ENCODE measurements around the gene RIMS4. TPM values are rescaled to one million over a fixed set of nuclear protein-coding genes. Genes with fewer than 3 reads are reported as not detected.

The RIMS4 gene
- total and polyA plus RNA-seq, 2 of the 13 experiments (the other 11 are each of a cell fraction or from before 2014, with no cell fraction given) = 0.01 to 0.07 TPM

- TF ChIP-seq ZBTB33 (CRISPR knock-in tag; IDR thresholded peaks at IDR 0.05) (no peak; the same call in 1 of the 2 replicates), ZNF160 (CRISPR knock-in tag; IDR thresholded peaks at IDR 0.05) (no peak), HDAC6 (IDR thresholded peaks at IDR 0.05; ENCODE audit: low read depth, low read length) (no peak), ZNF431 (CRISPR knock-in tag; IDR thresholded peaks at IDR 0.05; ENCODE audit: borderline replicate concordance, low read depth) (no peak), PPARG (CRISPR knock-in tag; conservative IDR thresholded peaks at IDR 0.05) (no peak), NR1H2 (CRISPR knock-in tag; IDR thresholded peaks at IDR 0.05; ENCODE audit: borderline replicate concordance, low read depth) (no peak), ZNF329 (CRISPR knock-in tag; IDR thresholded peaks at IDR 0.05; ENCODE audit: low read depth) (no peak), NR2C2 (CRISPR knock-in tag; IDR thresholded peaks at IDR 0.05; ENCODE audit: borderline replicate concordance) (no peak), ZNF615 (CRISPR knock-in tag; IDR thresholded peaks at IDR 0.05; ENCODE audit: borderline replicate concordance) (no peak), HMGXB3 (CRISPR knock-in tag; IDR thresholded peaks at IDR 0.05; ENCODE audit: borderline replicate concordance) (peak; percentile 62; the same call in 1 of the 2 replicates), SMYD3 (CRISPR knock-in tag; IDR thresholded peaks at IDR 0.05) (no peak), SALL2 (CRISPR knock-in tag; IDR thresholded peaks at IDR 0.05) (no peak), HMG20A (CRISPR knock-in tag; IDR thresholded peaks at IDR 0.05; ENCODE audit: borderline replicate concordance) (no peak), POLR2G (IDR thresholded peaks at IDR 0.05; ENCODE audit: low read depth, low read length) (0 out of 2 replicates have a peak, but pooled peaks have one; percentile 30), FOXJ3 (CRISPR knock-in tag; IDR thresholded peaks at IDR 0.05; ENCODE audit: borderline replicate concordance) (no peak), TFAP4 (IDR thresholded peaks at IDR 0.05; ENCODE audit: borderline replicate concordance, low read depth) (no peak), MAF1 (CRISPR knock-in tag; IDR thresholded peaks at IDR 0.05; ENCODE audit: borderline replicate concordance) (no peak), CHCHD3 (CRISPR knock-in tag; IDR thresholded peaks at IDR 0.05) (no peak), KLF13 (CRISPR knock-in tag; IDR thresholded peaks at IDR 0.05) (no peak), RFX1 (IDR thresholded peaks at IDR 0.05) (no peak), CEBPG (CRISPR knock-in tag; IDR thresholded peaks at IDR 0.05) (peak; percentile 90), NR2F2 (IDR thresholded peaks at IDR 0.05; ENCODE audit: borderline replicate concordance, low read depth) (no peak), ZNF12 (CRISPR knock-in tag; IDR thresholded peaks at IDR 0.05) (no peak), TGIF2 (CRISPR knock-in tag; IDR thresholded peaks at IDR 0.05) (no peak)
Measured at GRCh38 chr20:44736170-44737021, 74.0 kb downstream of the RIMS4 start (continued).
